ENCODE measurements around the gene DHODH. TPM values are rescaled to one million over a fixed set of nuclear protein-coding genes. Genes with fewer than 3 reads are reported as not detected.

Gene DHODH
- total and polyA plus RNA-seq, 2 experiments from 2014 or later = 10.7 to 15.1 TPM

GRCh38 chr16:72072514-72073342, 64.2 kb downstream of the DHODH start:
- DNase-seq (ENCODE audit: low spot score) = peak; percentile 33
- Histone ChIP-seq H2AFZ (no peak overlapping the region), H3K36me3 (ENCODE audit: insufficient read depth) (no peaks in the 10 kb centered on the region), H3K4me3 (no peak overlapping the region), H3K4me1 (ENCODE audit: insufficient read depth) (no peaks in the 10 kb centered on the region), H3K79me2 (replicated peaks; ENCODE audit: insufficient read depth) (no peaks in the 10 kb centered on the region), H3K27me3 (ENCODE audit: insufficient read depth) (no peaks in the 10 kb centered on the region), H3K4me2 (no peak overlapping the region), H3F3A (replicated peaks; ENCODE audit: low read depth) (no peaks in the 10 kb centered on the region), H3K9me2 (ENCODE audit: insufficient read depth) (no peaks in the 10 kb centered on the region), H3K27ac (ENCODE audit: low read depth) (no peak overlapping the region), H4K20me1 (replicated peaks; ENCODE audit: insufficient read depth) (no peaks in the 10 kb centered on the region)
- no peaks in the 10 kb centered on the region for H3K36me3 Mint-ChIP-seq (ENCODE audit: low read depth)
- H3K4me3 Mint-ChIP-seq = no peak overlapping the region
- H3K27me3 Mint-ChIP-seq (ENCODE audit: insufficient read depth, low read depth, poor library complexity) = no peaks in the 10 kb centered on the region
- no peak for TF ChIP-seq EZH2phosphoT487 (IDR thresholded peaks at IDR 0.05; ENCODE audit: unreplicated experiment)
- peak; percentile 50 for ATAC-seq
- no peak overlapping the region for H3K27ac Mint-ChIP-seq
- no peaks in the 10 kb centered on the region; the same call in 1 of the 3 replicates for H3K4me1 Mint-ChIP-seq
- H3K9me3 Mint-ChIP-seq = peaks cover 10% of the 10 kb centered on the region; the same call in 1 of the 3 replicates

DNA sequence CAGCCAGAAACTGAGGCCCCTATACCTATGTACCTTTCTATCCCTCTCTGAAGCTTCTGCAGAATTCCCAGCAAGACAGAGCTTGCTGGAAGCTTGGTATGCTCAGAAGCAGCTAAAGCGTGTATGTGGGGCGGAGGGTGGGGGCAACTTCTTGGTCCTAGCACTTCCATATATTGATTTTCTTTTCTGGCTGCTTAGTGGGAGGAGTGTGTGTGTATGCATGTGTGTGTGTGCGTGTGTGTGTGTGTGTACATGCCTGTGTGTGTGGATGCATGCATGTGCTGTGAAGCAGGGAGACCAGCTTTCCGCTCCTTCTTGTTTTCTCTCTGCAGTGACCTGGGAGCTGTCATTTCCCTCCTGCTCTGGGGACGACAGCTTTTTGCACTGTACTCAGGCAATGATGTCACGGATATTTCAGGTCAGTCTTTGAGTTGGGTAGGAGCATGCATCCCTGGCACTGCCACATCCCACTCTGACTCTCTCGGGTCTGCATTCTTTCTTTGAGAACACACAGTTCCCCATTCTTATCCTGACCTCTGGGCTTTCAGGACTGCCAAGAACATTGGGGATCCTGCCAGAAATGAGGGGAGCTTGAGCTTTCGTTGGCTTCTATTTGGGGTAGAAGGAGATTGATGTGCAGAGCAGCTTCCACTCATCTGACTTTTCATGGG, 65.2 kb downstream of the DHODH start:
- no peak overlapping the region for H3K27ac Mint-ChIP-seq
- H3K4me3 Mint-ChIP-seq = no peak overlapping the region
- H3K27ac ChIP-seq (ENCODE audit: low read depth) = no peak overlapping the region
- peaks cover 10% of the 10 kb centered on the region; the same call in 1 of the 3 replicates for H3K9me3 Mint-ChIP-seq
- no peaks in the 10 kb centered on the region for H3K27me3 ChIP-seq (ENCODE audit: insufficient read depth)
- no peaks in the 10 kb centered on the region for H3K36me3 Mint-ChIP-seq (ENCODE audit: low read depth)
- H3K4me1 Mint-ChIP-seq = peaks cover 4% of the 10 kb centered on the region
- DNase-seq (ENCODE audit: low spot score) (no peak), ATAC-seq (no peak)
- H2AFZ ChIP-seq = no peak overlapping the region
- H3K9me2 ChIP-seq (ENCODE audit: insufficient read depth) = no peaks in the 10 kb centered on the region
- no peaks in the 10 kb centered on the region for H3K36me3 ChIP-seq (ENCODE audit: insufficient read depth)
- no peak overlapping the region for H3K4me3 ChIP-seq
- H3F3A ChIP-seq (replicated peaks; ENCODE audit: low read depth) = no peaks in the 10 kb centered on the region
- H4K20me1 ChIP-seq (replicated peaks; ENCODE audit: insufficient read depth) = no peaks in the 10 kb centered on the region
- no peaks in the 10 kb centered on the region for H3K27me3 Mint-ChIP-seq (ENCODE audit: insufficient read depth, low read depth, poor library complexity)
- no peaks in the 10 kb centered on the region for H3K79me2 ChIP-seq (replicated peaks; ENCODE audit: insufficient read depth)
- H3K4me1 ChIP-seq (ENCODE audit: insufficient read depth) = no peaks in the 10 kb centered on the region
- no peak overlapping the region for H3K4me2 ChIP-seq
- TF ChIP-seq, protein P1, sequence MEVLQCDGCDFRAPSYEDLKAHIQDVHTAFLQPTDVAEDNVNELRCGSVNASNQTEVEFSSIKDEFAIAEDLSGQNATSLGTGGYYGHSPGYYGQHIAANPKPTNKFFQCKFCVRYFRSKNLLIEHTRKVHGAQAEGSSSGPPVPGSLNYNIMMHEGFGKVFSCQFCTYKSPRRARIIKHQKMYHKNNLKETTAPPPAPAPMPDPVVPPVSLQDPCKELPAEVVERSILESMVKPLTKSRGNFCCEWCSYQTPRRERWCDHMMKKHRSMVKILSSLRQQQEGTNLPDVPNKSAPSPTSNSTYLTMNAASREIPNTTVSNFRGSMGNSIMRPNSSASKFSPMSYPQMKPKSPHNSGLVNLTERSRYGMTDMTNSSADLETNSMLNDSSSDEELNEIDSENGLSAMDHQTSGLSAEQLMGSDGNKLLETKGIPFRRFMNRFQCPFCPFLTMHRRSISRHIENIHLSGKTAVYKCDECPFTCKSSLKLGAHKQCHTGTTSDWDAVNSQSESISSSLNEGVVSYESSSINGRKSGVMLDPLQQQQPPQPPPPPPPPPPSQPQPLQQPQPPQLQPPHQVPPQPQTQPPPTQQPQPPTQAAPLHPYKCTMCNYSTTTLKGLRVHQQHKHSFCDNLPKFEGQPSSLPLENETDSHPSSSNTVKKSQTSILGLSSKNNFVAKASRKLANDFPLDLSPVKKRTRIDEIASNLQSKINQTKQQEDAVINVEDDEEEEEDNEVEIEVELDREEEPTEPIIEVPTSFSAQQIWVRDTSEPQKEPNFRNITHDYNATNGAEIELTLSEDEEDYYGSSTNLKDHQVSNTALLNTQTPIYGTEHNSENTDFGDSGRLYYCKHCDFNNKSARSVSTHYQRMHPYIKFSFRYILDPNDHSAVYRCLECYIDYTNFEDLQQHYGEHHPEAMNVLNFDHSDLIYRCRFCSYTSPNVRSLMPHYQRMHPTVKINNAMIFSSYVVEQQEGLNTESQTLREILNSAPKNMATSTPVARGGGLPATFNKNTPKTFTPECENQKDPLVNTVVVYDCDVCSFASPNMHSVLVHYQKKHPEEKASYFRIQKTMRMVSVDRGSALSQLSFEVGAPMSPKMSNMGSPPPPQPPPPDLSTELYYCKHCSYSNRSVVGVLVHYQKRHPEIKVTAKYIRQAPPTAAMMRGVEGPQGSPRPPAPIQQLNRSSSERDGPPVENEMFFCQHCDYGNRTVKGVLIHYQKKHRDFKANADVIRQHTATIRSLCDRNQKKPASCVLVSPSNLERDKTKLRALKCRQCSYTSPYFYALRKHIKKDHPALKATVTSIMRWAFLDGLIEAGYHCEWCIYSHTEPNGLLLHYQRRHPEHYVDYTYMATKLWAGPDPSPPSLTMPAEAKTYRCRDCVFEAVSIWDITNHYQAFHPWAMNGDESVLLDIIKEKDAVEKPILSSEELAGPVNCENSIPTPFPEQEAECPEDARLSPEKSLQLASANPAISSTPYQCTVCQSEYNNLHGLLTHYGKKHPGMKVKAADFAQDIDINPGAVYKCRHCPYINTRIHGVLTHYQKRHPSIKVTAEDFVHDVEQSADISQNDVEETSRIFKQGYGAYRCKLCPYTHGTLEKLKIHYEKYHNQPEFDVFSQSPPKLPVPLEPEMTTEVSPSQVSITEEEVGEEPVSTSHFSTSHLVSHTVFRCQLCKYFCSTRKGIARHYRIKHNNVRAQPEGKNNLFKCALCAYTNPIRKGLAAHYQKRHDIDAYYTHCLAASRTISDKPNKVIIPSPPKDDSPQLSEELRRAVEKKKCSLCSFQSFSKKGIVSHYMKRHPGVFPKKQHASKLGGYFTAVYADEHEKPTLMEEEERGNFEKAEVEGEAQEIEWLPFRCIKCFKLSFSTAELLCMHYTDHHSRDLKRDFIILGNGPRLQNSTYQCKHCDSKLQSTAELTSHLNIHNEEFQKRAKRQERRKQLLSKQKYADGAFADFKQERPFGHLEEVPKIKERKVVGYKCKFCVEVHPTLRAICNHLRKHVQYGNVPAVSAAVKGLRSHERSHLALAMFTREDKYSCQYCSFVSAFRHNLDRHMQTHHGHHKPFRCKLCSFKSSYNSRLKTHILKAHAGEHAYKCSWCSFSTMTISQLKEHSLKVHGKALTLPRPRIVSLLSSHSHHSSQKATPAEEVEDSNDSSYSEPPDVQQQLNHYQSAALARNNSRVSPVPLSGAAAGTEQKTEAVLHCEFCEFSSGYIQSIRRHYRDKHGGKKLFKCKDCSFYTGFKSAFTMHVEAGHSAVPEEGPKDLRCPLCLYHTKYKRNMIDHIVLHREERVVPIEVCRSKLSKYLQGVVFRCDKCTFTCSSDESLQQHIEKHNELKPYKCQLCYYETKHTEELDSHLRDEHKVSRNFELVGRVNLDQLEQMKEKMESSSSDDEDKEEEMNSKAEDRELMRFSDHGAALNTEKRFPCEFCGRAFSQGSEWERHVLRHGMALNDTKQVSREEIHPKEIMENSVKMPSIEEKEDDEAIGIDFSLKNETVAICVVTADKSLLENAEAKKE (CRISPR knock-in tag; IDR thresholded peaks at IDR 0.05) = no peak
- TF ChIP-seq STAT1 (IDR thresholded peaks at IDR 0.05; ENCODE audit: unreplicated experiment) (no peak), POLR2AphosphoS5 (IDR thresholded peaks at IDR 0.05; ENCODE audit: low read depth) (no peak), EZH2 (IDR thresholded peaks at IDR 0.05; ENCODE audit: low read depth, unreplicated experiment) (no peak), EZH2phosphoT487 (IDR thresholded peaks at IDR 0.05; ENCODE audit: unreplicated experiment) (no peak), ETS1 (IDR thresholded peaks at IDR 0.05) (no peak), CTCF (conservative IDR thresholded peaks at IDR 0.05; ENCODE audit: low read depth in 2 of 2) (no peak), JUNB (IDR thresholded peaks at IDR 0.05; ENCODE audit: unreplicated experiment) (no peak), ZNF114 (CRISPR knock-in tag; IDR thresholded peaks at IDR 0.05) (no peak), NANOG (IDR thresholded peaks at IDR 0.05; ENCODE audit: borderline replicate concordance) (no peak), CREB1 (CRISPR knock-in tag; IDR thresholded peaks at IDR 0.05; ENCODE audit: low read depth) (no peak)
